Liver (tissue), 3 donors: Measurements from ENCODE around the gene SLC8A1.

Experiments
- ATF3 ChIP-seq: IDR thresholded peaks from 2 replicates; pipeline ENCODE4 v1.6.1; 2016; ENCODE audit warnings: antibody characterized with exemption
- CTCF ChIP-seq: fragments of 150-350 bp; IDR thresholded peaks from 2 replicates; pipeline ENCODE4 v1.5.1; 2017; ENCODE audit warnings: improper control_type of control experiment, low read depth, low read length; ENCODE audit not compliant: missing input control
- EGR1 ChIP-seq, 2 donors: IDR thresholded peaks; 2 replicates each; pipeline ENCODE4 v1.6.1; 2016 to 2018; ENCODE audit warnings: antibody characterized with exemption in 2 of 2, low read depth in 2 of 2
- FOXA1 ChIP-seq: IDR thresholded peaks from 2 replicates; pipeline ENCODE4 v1.6.1; 2016; ENCODE audit warnings: antibody characterized with exemption
- FOXA2 ChIP-seq: IDR thresholded peaks from 2 replicates; pipeline ENCODE4 v1.6.1; 2016; ENCODE audit warnings: antibody characterized with exemption
- GABPA ChIP-seq, 2 donors: IDR thresholded peaks in 1 of 2; conservative IDR thresholded peaks in 1 of 2; 2 replicates each; pipeline ENCODE4 v1.6.1; 2016; ENCODE audit warnings: antibody characterized with exemption in 2 of 2, mild to moderate bottlenecking in 1 of 2, moderate library complexity in 1 of 2
- JUND ChIP-seq, 2 donors: IDR thresholded peaks; 2 replicates each; pipeline ENCODE4 v1.6.1; 2016; ENCODE audit warnings: antibody characterized with exemption in 2 of 2
- RAD21 ChIP-seq, 2 donors: IDR thresholded peaks; 2 replicates each; pipeline ENCODE4 v1.6.1; 2016; ENCODE audit warnings: antibody characterized with exemption in 2 of 2, mild to moderate bottlenecking in 2 of 2
- REST ChIP-seq: IDR thresholded peaks from 2 replicates; pipeline ENCODE4 v1.6.1; 2016; ENCODE audit warnings: antibody characterized with exemption, mild to moderate bottlenecking
- RXRA ChIP-seq, 2 donors: IDR thresholded peaks; 2 replicates each; pipeline ENCODE4 v1.6.1; 2017 to 2018; ENCODE audit warnings: antibody characterized with exemption in 2 of 2, mild to moderate bottlenecking in 1 of 2
- SP1 ChIP-seq: IDR thresholded peaks from 2 replicates; pipeline ENCODE4 v1.6.1; 2018; ENCODE audit warnings: antibody characterized with exemption, mild to moderate bottlenecking
- TAF1 ChIP-seq: conservative IDR thresholded peaks from 2 replicates; pipeline ENCODE4 v1.6.1; 2016; ENCODE audit warnings: antibody characterized with exemption, mild to moderate bottlenecking
- donor health status: healthy.
- donor health status: healthy.

GRCh38 chr2:40227210-40227609 lies 224.7 kb downstream of the SLC8A1 start:
- no peak for TF ChIP-seq CTCF
- no peak for TF ChIP-seq FOXA1
- TF ChIP-seq RAD21 (IDR thresholded peaks at IDR 0.05), result no peak
- TF ChIP-seq ATF3, result no peak
- TF ChIP-seq GABPA (IDR thresholded peaks at IDR 0.05 in 1 of 2, conservative IDR thresholded peaks at IDR 0.05 in 1 of 2), result no peak
- no peak for TF ChIP-seq REST
- TF ChIP-seq TAF1, result no peak
- TF ChIP-seq EGR1 (IDR thresholded peaks at IDR 0.05; ENCODE audit: low read depth in 2 of 2), result no peak
- TF ChIP-seq SP1, result no peak
- TF ChIP-seq FOXA2, result no peak
- no peak for TF ChIP-seq RXRA (IDR thresholded peaks at IDR 0.05)
- no peak for TF ChIP-seq JUND (IDR thresholded peaks at IDR 0.05)
